Nephron (organoid): Measurements from ENCODE around the gene NAV2.

Experiments
- H3K27ac Mint-ChIP-seq, 3 experiments: 2 replicates each; pipeline ENCODE4 v1.8.0; 2020; ENCODE audit warnings: mixed read lengths in 3 of 3, mild to moderate bottlenecking in 2 of 3, moderate library complexity in 1 of 3
- H3K27me3 Mint-ChIP-seq: 2 replicates; pipeline ENCODE4 v1.8.0; 2021; ENCODE audit warnings: low read depth, mild to moderate bottlenecking, moderate library complexity, mixed read lengths
- H3K36me3 Mint-ChIP-seq: 2 replicates; pipeline ENCODE4 v1.8.0; 2020; ENCODE audit warnings: low read depth, mixed read lengths
- H3K4me1 Mint-ChIP-seq: 2 replicates; pipeline ENCODE4 v1.8.0; 2020; ENCODE audit warnings: mixed read lengths
- H3K4me3 Mint-ChIP-seq, 3 experiments: 2 replicates each; pipeline ENCODE4 v1.8.0; 2020; ENCODE audit warnings: mild to moderate bottlenecking in 3 of 3, mixed read lengths in 3 of 3, moderate library complexity in 2 of 3
- H3K9me3 Mint-ChIP-seq: 2 replicates; pipeline ENCODE4 v1.8.0; 2020; ENCODE audit warnings: mixed read lengths
- TF ChIP-seq, protein P1 (sequence below), 3 experiments: fragments of 200-600 bp; sonication (generic); IDR thresholded peaks; one replicate each; pipeline ENCODE4 v1.5.0; 2021; ENCODE audit warnings: antibody characterized with exemption in 3 of 3; ENCODE audit not compliant: unreplicated experiment in 3 of 3

NAV2 gene

GRCh38 chr11:19976281-19976941, 263.8 kb downstream of the NAV2 start:
- H3K4me3 Mint-ChIP-seq: no peak overlapping the region
- H3K9me3 Mint-ChIP-seq: no peaks in the 10 kb centered on the region
- no peaks in the 10 kb centered on the region for H3K36me3 Mint-ChIP-seq
- TF ChIP-seq, protein P1, sequence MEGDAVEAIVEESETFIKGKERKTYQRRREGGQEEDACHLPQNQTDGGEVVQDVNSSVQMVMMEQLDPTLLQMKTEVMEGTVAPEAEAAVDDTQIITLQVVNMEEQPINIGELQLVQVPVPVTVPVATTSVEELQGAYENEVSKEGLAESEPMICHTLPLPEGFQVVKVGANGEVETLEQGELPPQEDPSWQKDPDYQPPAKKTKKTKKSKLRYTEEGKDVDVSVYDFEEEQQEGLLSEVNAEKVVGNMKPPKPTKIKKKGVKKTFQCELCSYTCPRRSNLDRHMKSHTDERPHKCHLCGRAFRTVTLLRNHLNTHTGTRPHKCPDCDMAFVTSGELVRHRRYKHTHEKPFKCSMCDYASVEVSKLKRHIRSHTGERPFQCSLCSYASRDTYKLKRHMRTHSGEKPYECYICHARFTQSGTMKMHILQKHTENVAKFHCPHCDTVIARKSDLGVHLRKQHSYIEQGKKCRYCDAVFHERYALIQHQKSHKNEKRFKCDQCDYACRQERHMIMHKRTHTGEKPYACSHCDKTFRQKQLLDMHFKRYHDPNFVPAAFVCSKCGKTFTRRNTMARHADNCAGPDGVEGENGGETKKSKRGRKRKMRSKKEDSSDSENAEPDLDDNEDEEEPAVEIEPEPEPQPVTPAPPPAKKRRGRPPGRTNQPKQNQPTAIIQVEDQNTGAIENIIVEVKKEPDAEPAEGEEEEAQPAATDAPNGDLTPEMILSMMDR (IDR thresholded peaks at IDR 0.05; ENCODE audit: unreplicated experiment in 3 of 3): no peak
- H3K27ac Mint-ChIP-seq: no peak overlapping the region
- H3K4me1 Mint-ChIP-seq: peaks cover 35% of the 10 kb centered on the region
- H3K27me3 Mint-ChIP-seq: no peaks in the 10 kb centered on the region

GRCh38 chr11:19977941-19978340, 265.3 kb downstream of the NAV2 start:
- H3K4me3 Mint-ChIP-seq: no peak overlapping the region
- no peaks in the 10 kb centered on the region for H3K36me3 Mint-ChIP-seq
- no peaks in the 10 kb centered on the region for H3K27me3 Mint-ChIP-seq
- H3K4me1 Mint-ChIP-seq: peaks cover 31% of the 10 kb centered on the region
- H3K27ac Mint-ChIP-seq: no peak overlapping the region
- H3K9me3 Mint-ChIP-seq: no peaks in the 10 kb centered on the region
- TF ChIP-seq, protein P1 (IDR thresholded peaks at IDR 0.05; ENCODE audit: unreplicated experiment in 3 of 3): no peak

DNA sequence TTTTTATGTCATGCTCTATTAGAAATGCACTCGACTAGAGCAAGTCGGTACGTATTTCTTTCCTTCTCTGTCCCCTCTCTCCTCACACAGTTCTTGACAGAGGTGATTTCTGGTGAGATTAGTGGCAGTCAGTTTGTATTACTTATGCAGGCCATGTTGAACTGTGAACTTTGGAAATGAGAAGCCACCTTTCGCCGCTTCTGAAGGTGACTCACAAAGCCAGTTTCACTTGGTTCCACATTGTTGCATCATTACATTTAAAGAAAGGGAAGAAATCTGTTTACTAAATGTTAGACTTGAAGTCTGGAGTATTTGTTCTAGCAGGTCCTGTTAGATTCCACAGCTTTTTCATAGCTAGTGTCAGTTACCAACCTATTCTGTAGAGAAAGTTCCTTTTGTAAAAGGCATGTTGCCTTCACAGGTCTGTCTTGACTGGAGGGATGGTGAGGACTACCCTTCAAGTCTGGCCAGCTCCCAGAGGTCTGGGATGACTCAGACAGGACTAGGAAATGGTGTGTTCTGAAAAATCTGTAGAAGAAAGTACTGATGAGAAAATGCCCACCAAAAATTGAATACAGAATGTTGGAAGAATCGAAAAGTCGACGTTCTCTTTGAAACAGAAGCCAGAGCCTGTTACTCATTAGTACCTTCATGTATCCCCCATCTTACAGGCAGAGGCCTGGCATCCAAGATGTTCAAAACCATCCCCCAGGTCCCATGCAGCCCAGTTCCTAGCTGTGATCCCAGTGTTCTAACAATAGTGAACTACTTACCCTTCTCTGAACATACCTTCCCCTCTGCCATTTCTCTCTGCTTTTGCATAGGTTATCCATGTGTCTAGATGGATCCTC, 266.3 kb downstream of the NAV2 start:
- H3K4me3 Mint-ChIP-seq: no peak overlapping the region
- peaks cover 37% of the 10 kb centered on the region for H3K4me1 Mint-ChIP-seq
- H3K27ac Mint-ChIP-seq: peak overlapping the region; percentile 11 to 81 (median 32)

DNA sequence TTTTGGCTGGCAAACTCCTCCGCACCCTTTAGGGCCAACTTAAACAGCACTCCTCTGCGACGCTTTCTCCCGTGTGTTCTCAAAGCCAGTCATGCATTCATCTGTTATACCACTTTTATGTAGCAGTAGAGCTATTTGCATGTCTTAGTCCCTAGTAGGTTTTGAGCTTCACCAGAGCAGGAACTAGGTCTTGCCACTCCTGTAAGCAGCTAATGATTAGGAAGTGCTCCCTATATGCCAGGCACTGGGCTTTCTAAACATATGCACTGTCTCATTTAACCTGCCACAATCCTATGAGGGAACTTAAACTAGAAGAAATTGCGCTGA, 266.8 kb downstream of the NAV2 start:
- Mint-ChIP-seq H3K27me3 (no peaks in the 10 kb centered on the region), H3K9me3 (no peaks in the 10 kb centered on the region), H3K4me3 (no peak overlapping the region), H3K4me1 (peaks cover 39% of the 10 kb centered on the region), H3K36me3 (no peaks in the 10 kb centered on the region), H3K27ac (peak overlapping the region; percentile 11 to 81 (median 32))
- TF ChIP-seq, protein P1 (IDR thresholded peaks at IDR 0.05; ENCODE audit: unreplicated experiment in 3 of 3): no peak

More for the DNA sequence above, 266.3 kb downstream of the NAV2 start:
- no peaks in the 10 kb centered on the region for H3K36me3 Mint-ChIP-seq
- no peaks in the 10 kb centered on the region for H3K27me3 Mint-ChIP-seq
- TF ChIP-seq, protein P1 (IDR thresholded peaks at IDR 0.05; ENCODE audit: unreplicated experiment in 3 of 3): no peak
- H3K9me3 Mint-ChIP-seq: no peaks in the 10 kb centered on the region

GRCh38 chr11:19980388-19980787, 267.8 kb downstream of the NAV2 start:
- Mint-ChIP-seq H3K9me3 (no peaks in the 10 kb centered on the region), H3K4me3 (no peak overlapping the region), H3K27ac (peak overlapping the region in 1 of 3 experiments; percentile 27), H3K4me1 (peaks cover 43% of the 10 kb centered on the region), H3K27me3 (no peaks in the 10 kb centered on the region), H3K36me3 (no peaks in the 10 kb centered on the region)
- TF ChIP-seq, protein P1 (IDR thresholded peaks at IDR 0.05; ENCODE audit: unreplicated experiment in 3 of 3): no peak
